Liver (tissue), 9 donors: ENCODE measurements around the gene MTRF1. TPM values are rescaled to one million over a fixed set of nuclear protein-coding genes. Genes with fewer than 3 reads are reported as not detected.
"Not testable (repeated sequence)": the region's sequence is repeated elsewhere in the genome, so short reads cannot be mapped to it uniquely, and the experiment has no call there.

Source experiments
- DNase-seq: peaks from one replicate; pipeline ENCODE4 v3.0.0-alpha.2; 2017; ENCODE audit warnings: low spot score
- H3K27ac ChIP-seq, 2 donors: one replicate each; pipeline ENCODE4 v1.7.0; 2013; ENCODE audit warnings: inconsistent platforms in 2 of 2, low read length in 2 of 2, control low read depth in 1 of 2, low read depth in 1 of 2, mild to moderate bottlenecking in 1 of 2
- H3K27me3 ChIP-seq, 4 donors: one replicate each; pipeline versions ENCODE4 v1.6.1 to v1.7.0; 2013; ENCODE audit warnings: low read length in 3 of 4, inconsistent platforms in 1 of 4, mild to moderate bottlenecking in 1 of 4, moderate library complexity in 1 of 4; ENCODE audit not compliant: control insufficient read depth in 4 of 4, insufficient read depth in 4 of 4
- H3K36me3 ChIP-seq, 4 donors: one replicate each; pipeline versions ENCODE4 v1.6.1 to v1.7.0; 2013; ENCODE audit warnings: low read length in 3 of 4, mild to moderate bottlenecking in 3 of 4, low read depth in 1 of 4, moderate library complexity in 1 of 4; ENCODE audit not compliant: control insufficient read depth in 4 of 4, insufficient read depth in 3 of 4
- H3K4me1 ChIP-seq, 4 donors: one replicate each; pipeline versions ENCODE4 v1.6.1 to v1.7.0; 2013; ENCODE audit warnings: low read length in 3 of 4, mild to moderate bottlenecking in 3 of 4, moderate library complexity in 1 of 4; ENCODE audit not compliant: control insufficient read depth in 4 of 4, insufficient read depth in 4 of 4
- H3K4me3 ChIP-seq, 3 donors: one replicate each; pipeline versions ENCODE4 v1.6.1 to v1.7.0; 2013; ENCODE audit warnings: low read length in 3 of 3, control low read depth in 1 of 3, low read depth in 1 of 3, mild to moderate bottlenecking in 1 of 3
- H3K9ac ChIP-seq, 2 donors: one replicate each; pipeline ENCODE4 v1.7.0; 2013; ENCODE audit warnings: low read length in 2 of 2, mild to moderate bottlenecking in 2 of 2, moderate library complexity in 2 of 2, control low read depth in 1 of 2, low read depth in 1 of 2
- H3K9me3 ChIP-seq, 4 donors: one replicate each; pipeline versions ENCODE4 v1.6.1 to v1.7.0; 2013; ENCODE audit warnings: low read length in 3 of 4; ENCODE audit not compliant: control insufficient read depth in 4 of 4
- FOXA1 ChIP-seq: IDR thresholded peaks from 2 replicates; pipeline ENCODE4 v1.6.1; 2016; ENCODE audit warnings: antibody characterized with exemption
- FOXA2 ChIP-seq: IDR thresholded peaks from 2 replicates; pipeline ENCODE4 v1.6.1; 2016; ENCODE audit warnings: antibody characterized with exemption
- HNF4A ChIP-seq, 2 donors: conservative IDR thresholded peaks; 2 replicates each; pipeline ENCODE4 v1.6.1; 2016; ENCODE audit warnings: antibody characterized with exemption in 2 of 2, mild to moderate bottlenecking in 2 of 2
- NR2F2 ChIP-seq: IDR thresholded peaks from 2 replicates; pipeline ENCODE4 v1.6.1; 2016; ENCODE audit warnings: antibody characterized with exemption
- RAD21 ChIP-seq, 2 donors: IDR thresholded peaks; 2 replicates each; pipeline ENCODE4 v1.6.1; 2016; ENCODE audit warnings: antibody characterized with exemption in 2 of 2, mild to moderate bottlenecking in 2 of 2
- RXRA ChIP-seq, 2 donors: IDR thresholded peaks; 2 replicates each; pipeline ENCODE4 v1.6.1; 2017 to 2018; ENCODE audit warnings: antibody characterized with exemption in 2 of 2, mild to moderate bottlenecking in 1 of 2
- TAF1 ChIP-seq: conservative IDR thresholded peaks from 2 replicates; pipeline ENCODE4 v1.6.1; 2016; ENCODE audit warnings: antibody characterized with exemption, mild to moderate bottlenecking
- YY1 ChIP-seq: IDR thresholded peaks from 2 replicates; pipeline ENCODE4 v1.6.1; 2016; ENCODE audit warnings: antibody characterized with exemption, mild to moderate bottlenecking
- WGBS: extraction: QIAGEN DNeasy Blood & Tissue Kit; methylation state at CpG from one replicate; pipeline ENCODE4 v1.1.7; 2013; 5-methylcytosine and 5-hydroxymethylcytosine counted together
- polyA plus RNA-seq, 2 donors: library from polyadenylated mRNA; stranded (reverse) in 1 of 2; unstranded in 1 of 2; fragments of 200-250 nt in 1 of 2; fragments of >200 nt in 1 of 2; fragmentation: Nextera tagmentation in 1 of 2; extraction: Ambion mirVana in 1 of 2; gene quantifications; one replicate each; pipeline versions ENCODE4 v1.2.1 to v1.2.3, GENCODE V29; 2013 to 2015
- total RNA-seq, 2 donors: library from RNA; depleted of rRNA; stranded (reverse); fragments of >200 nt; gene quantifications; one replicate each; pipeline ENCODE4 v1.2.3, GENCODE V29; 2014
- TF ChIP-seq, protein P1 (sequence below): IDR thresholded peaks from 2 replicates; pipeline ENCODE4 v1.6.1; 2016; ENCODE audit warnings: antibody characterized with exemption
- TF ChIP-seq, protein P2 (sequence below): IDR thresholded peaks from 2 replicates; pipeline ENCODE4 v1.6.1; 2016; ENCODE audit warnings: antibody characterized with exemption
- TF ChIP-seq, protein P3 (sequence below): fragments of 150-350 bp; IDR thresholded peaks from 2 replicates; pipeline ENCODE4 v1.5.1; 2017; ENCODE audit warnings: improper control_type of control experiment, low read depth, low read length; ENCODE audit not compliant: missing input control
- donor health status: healthy.
- donor health status: healthy.
- donor health status: healthy.
- donor health status: healthy.
- donor health status: healthy.

MTRF1 gene
- total and polyA plus RNA-seq, 4 donors, result 4.9 to 11.0 (median 9.9) TPM

DNA sequence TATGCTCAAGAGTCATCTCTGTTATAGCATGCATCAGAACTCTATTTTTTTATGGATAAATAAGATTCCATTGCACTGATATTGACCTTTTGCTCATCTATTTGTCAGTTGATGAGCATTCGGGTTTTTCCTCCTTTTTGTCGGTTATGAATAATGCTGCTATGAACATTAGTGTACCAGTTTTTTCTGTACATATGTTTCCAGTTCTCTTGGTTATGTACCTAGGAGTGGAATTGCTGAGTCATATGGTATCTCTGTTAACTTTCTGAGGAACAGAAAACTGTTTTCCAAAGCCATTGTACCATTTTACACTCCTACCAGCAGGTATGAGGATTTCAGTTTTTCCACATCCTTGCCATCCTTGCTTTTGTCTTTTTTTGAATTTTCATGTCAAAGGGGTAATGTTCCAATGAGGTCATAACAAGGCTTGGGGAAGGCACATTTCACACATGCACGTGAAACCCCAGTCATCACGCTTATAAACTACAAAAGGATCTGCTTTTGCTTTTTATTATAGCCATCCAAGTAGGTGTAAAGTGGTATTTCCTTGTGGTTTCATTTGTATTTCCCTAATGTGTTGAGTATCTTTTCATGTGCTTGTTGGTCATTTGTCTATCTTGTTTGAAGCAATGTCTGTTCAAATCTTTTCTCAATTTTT is 83.7 kb downstream of the MTRF1 start (continued):
- TF ChIP-seq RAD21 (IDR thresholded peaks at IDR 0.05) (no peak), NR2F2 (no peak)

DNA sequence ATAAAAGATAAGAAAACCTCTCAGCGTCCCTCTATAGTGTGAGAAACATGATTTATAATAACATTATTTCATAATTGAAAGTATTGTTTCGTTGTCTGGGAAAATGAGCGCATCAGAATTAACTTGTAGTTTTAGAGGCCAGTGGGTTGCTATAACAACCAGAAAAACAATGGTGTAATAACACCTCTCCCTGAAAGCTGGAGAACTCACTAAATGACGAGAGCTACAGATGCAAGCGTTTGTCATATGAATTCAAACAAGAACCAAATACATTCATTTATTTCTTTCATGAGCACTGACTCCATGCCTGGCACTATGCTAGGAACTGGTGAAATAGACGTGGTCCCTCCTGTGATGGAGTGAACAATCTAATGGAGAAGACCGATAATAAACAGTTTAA is 85.3 kb downstream of the MTRF1 start:
- 91% methylated on average over 7 of the region's 7 CpGs for WGBS
- TF ChIP-seq, protein P1, sequence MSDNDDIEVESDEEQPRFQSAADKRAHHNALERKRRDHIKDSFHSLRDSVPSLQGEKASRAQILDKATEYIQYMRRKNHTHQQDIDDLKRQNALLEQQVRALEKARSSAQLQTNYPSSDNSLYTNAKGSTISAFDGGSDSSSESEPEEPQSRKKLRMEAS, result no peak
- DNase-seq, result no peak
- Histone ChIP-seq H3K4me1 (no peaks in the 10 kb centered on the region), H3K9ac (no peak overlapping the region), H3K36me3 (no peaks in the 10 kb centered on the region), H3K27ac (no peak overlapping the region), H3K27me3 (no peaks in the 10 kb centered on the region), H3K4me3 (no peak overlapping the region), H3K9me3 (no peaks in the 10 kb centered on the region)

DNA sequence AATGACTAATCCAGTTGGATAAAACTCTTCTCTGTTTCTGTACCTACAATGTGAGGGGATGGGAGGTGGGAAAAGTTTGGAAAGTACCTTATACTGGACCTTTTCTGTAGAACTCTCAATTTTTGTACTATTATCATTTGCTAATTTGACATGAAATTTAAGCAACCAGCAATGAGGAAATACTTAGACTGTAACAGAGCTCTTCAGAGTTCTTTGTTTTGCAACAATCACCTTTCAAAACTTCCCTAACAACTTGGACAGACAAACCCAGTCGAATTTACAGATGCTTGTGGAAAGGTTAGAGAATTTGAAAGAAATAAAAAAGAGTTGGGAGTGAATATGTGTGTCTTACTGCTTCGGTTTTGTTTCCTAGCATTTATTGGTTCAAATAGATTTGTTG is 85.8 kb downstream of the MTRF1 start:
- H3K27ac ChIP-seq, result no peak overlapping the region
- H3K4me1 ChIP-seq, result no peaks in the 10 kb centered on the region
- H3K27me3 ChIP-seq, result no peaks in the 10 kb centered on the region
- H3K4me3 ChIP-seq, result no peak overlapping the region
- 41% methylated on average over 2 of the region's 2 CpGs for WGBS
- no peak for DNase-seq
- H3K9ac ChIP-seq, result no peak overlapping the region
- TF ChIP-seq, protein P2, sequence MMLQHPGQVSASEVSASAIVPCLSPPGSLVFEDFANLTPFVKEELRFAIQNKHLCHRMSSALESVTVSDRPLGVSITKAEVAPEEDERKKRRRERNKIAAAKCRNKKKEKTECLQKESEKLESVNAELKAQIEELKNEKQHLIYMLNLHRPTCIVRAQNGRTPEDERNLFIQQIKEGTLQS, result no peak
- TF ChIP-seq, protein P3, sequence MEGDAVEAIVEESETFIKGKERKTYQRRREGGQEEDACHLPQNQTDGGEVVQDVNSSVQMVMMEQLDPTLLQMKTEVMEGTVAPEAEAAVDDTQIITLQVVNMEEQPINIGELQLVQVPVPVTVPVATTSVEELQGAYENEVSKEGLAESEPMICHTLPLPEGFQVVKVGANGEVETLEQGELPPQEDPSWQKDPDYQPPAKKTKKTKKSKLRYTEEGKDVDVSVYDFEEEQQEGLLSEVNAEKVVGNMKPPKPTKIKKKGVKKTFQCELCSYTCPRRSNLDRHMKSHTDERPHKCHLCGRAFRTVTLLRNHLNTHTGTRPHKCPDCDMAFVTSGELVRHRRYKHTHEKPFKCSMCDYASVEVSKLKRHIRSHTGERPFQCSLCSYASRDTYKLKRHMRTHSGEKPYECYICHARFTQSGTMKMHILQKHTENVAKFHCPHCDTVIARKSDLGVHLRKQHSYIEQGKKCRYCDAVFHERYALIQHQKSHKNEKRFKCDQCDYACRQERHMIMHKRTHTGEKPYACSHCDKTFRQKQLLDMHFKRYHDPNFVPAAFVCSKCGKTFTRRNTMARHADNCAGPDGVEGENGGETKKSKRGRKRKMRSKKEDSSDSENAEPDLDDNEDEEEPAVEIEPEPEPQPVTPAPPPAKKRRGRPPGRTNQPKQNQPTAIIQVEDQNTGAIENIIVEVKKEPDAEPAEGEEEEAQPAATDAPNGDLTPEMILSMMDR, result no peak
- TF ChIP-seq FOXA1 (no peak), FOXA2 (no peak), NR2F2 (no peak), YY1 (no peak), RAD21 (IDR thresholded peaks at IDR 0.05) (no peak), TAF1 (no peak), HNF4A (conservative IDR thresholded peaks at IDR 0.05) (no peak), RXRA (IDR thresholded peaks at IDR 0.05) (no peak)
- no peaks in the 10 kb centered on the region for H3K9me3 ChIP-seq
- no peaks in the 10 kb centered on the region for H3K36me3 ChIP-seq

DNA sequence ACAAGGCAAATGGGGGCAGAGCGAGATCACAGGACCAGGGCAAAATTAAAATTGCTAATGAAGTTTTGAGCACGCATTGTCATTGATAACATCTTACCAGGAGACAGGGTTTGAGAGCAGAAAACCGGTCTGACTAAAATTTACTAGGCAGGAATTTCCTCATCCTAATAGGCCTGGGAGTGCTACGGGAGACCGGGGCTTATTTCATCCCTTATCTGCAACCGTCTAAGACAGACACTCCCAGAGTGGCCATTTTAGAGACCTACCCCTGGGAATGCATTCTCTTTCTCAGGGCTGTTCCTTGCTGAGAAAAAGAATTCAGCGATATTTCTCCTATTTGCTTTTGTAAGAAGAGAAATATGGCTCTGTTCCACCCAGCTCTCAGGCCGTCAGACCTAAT is 87.8 kb downstream of the MTRF1 start:
- 95% methylated on average over 8 of the region's 8 CpGs for WGBS
- H3K27me3 ChIP-seq, H3K9me3 ChIP-seq, H3K4me1 ChIP-seq, H3K27ac ChIP-seq, H3K36me3 ChIP-seq, DNase-seq, H3K9ac ChIP-seq, H3K4me3 ChIP-seq: not testable (repeated sequence)

Other genes with a start within 250 kb of the MTRF1 start
- 10 to 100 TPM; 36.3 to 57.2 TPM for gene ELF1, start 244.3 kb downstream of the MTRF1 start, total RNA-seq
- gene ELF1, start 244.3 kb downstream of the MTRF1 start, polyA plus RNA-seq, result 10 to 100 TPM; 15.3 to 16.6 TPM
- gene WBP4, start 202.1 kb downstream of the MTRF1 start, total RNA-seq, result 1 to 10 TPM; 4.9 to 6.8 TPM
- 1 to 10 TPM; 3.9 to 6.0 TPM for gene WBP4, start 202.1 kb downstream of the MTRF1 start, polyA plus RNA-seq
- gene KBTBD6, start 130.8 kb downstream of the MTRF1 start, total RNA-seq, result 1 to 10 TPM; 4.7 to 5.1 TPM
- 1 to 10 TPM; 2.1 to 2.8 TPM for gene KBTBD6, start 130.8 kb downstream of the MTRF1 start, polyA plus RNA-seq
- 10 to 100 TPM in 1 of 2 donors, 1 to 10 TPM in 1; 9.2 to 10.1 TPM for gene KBTBD7, start 69.0 kb downstream of the MTRF1 start, total RNA-seq
- 1 to 10 TPM; 3.3 to 4.7 TPM for gene KBTBD7, start 69.0 kb downstream of the MTRF1 start, polyA plus RNA-seq
- 10 to 100 TPM in 1 of 2 donors, 1 to 10 TPM in 1; 8.8 to 11.5 TPM for gene NAA16, start 47.7 kb upstream of the MTRF1 start, total RNA-seq
- 1 to 10 TPM; 2.6 to 9.6 TPM for gene NAA16, start 47.7 kb upstream of the MTRF1 start, polyA plus RNA-seq
- gene RGCC, start 194.0 kb upstream of the MTRF1 start, total RNA-seq, result 10 to 100 TPM in 1 of 2 donors, under 1 TPM in 1; 0.59 to 96.7 TPM
- 1 to 10 TPM; 1.1 to 1.5 TPM for gene RGCC, start 194.0 kb upstream of the MTRF1 start, polyA plus RNA-seq